B cell (primary cell): ENCODE results near the gene FHDC1.

Experiments used
- EZH2 ChIP-seq: IDR thresholded peaks from 2 replicates; pipeline ENCODE4 v1.6.1; 2012; ENCODE audit warnings: borderline replicate concordance, low read depth, mild to moderate bottlenecking, moderate library complexity, low read length; ENCODE audit not compliant: insufficient read depth, poor library complexity, severe bottlenecking
- TF ChIP-seq, protein P1 (sequence below): fragments of 200-600 bp; IDR thresholded peaks from one replicate; pipeline ENCODE4 v1.8.0; 2022; ENCODE audit warnings: antibody characterized with exemption, mild to moderate bottlenecking

DNA sequence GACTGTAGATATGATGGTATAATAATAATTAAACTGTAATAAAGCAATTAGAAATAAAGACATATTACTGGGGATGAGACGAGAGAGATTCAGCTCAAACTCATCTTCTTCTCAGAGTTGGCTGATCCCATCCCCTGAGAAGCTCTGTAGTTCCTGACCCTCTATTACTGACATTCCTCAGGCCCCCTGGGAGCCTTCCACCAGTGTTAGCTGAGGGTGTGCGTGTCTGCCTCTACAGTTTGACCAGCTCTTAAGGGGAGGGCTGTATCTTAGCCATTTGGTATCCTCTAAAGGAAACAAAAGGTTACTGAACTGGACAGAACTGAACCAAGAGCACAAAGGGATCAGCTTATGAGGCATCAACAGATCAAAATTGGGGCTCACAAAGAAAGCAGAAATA, 11.2 kb downstream of the FHDC1 start:
- TF ChIP-seq, protein P1, sequence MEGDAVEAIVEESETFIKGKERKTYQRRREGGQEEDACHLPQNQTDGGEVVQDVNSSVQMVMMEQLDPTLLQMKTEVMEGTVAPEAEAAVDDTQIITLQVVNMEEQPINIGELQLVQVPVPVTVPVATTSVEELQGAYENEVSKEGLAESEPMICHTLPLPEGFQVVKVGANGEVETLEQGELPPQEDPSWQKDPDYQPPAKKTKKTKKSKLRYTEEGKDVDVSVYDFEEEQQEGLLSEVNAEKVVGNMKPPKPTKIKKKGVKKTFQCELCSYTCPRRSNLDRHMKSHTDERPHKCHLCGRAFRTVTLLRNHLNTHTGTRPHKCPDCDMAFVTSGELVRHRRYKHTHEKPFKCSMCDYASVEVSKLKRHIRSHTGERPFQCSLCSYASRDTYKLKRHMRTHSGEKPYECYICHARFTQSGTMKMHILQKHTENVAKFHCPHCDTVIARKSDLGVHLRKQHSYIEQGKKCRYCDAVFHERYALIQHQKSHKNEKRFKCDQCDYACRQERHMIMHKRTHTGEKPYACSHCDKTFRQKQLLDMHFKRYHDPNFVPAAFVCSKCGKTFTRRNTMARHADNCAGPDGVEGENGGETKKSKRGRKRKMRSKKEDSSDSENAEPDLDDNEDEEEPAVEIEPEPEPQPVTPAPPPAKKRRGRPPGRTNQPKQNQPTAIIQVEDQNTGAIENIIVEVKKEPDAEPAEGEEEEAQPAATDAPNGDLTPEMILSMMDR: no peak
- TF ChIP-seq EZH2: no peak
